Activated B cell treated with CpG ODN at 0.5 μM for 24 hours (primary cell): Measurements from ENCODE around the gene ST6GAL1. TPM values are rescaled to one million over a fixed set of nuclear protein-coding genes. Genes with fewer than 3 reads are reported as not detected.

ENCODE experiments used
- ATAC-seq: fragments of 200-7000 bp; cut with Tn5 transposase; one replicate; pipeline ENCODE4 v1.10.0; 2021; ENCODE audit warnings: low read depth, mild to moderate bottlenecking, moderate library complexity
- CTCF ChIA-PET: fragments of 350-600 bp; sonication (Branson Sonifier 250); formaldehyde crosslinking; loops from one replicate; lab custom pipeline; 2021; ENCODE audit warnings: antibody characterized with exemption; lab: Charles Lee
- POLR2A ChIA-PET: fragments of 350-600 bp; sonication (Branson Sonifier 250); formaldehyde crosslinking; loops from one replicate; lab custom pipeline; 2021; ENCODE audit warnings: antibody characterized with exemption; lab: Charles Lee
- DNase-seq: peaks from one replicate; pipeline ENCODE4 v3.0.0; 2022
- H3K27ac Mint-ChIP-seq: one replicate; pipeline ENCODE4 v1.8.0; 2020; ENCODE audit warnings: mixed read lengths
- H3K27me3 Mint-ChIP-seq: one replicate; pipeline ENCODE4 v1.8.0; 2021; ENCODE audit warnings: mixed read lengths
- H3K36me3 Mint-ChIP-seq: one replicate; pipeline ENCODE4 v1.8.0; 2021; ENCODE audit warnings: low read depth, mixed read lengths
- H3K4me1 Mint-ChIP-seq: one replicate; pipeline ENCODE4 v1.8.0; 2021; ENCODE audit warnings: mixed read lengths
- H3K4me3 Mint-ChIP-seq: one replicate; pipeline ENCODE4 v1.8.0; 2020; ENCODE audit warnings: mild to moderate bottlenecking, mixed read lengths
- H3K9me3 Mint-ChIP-seq: one replicate; pipeline ENCODE4 v1.8.0; 2020; ENCODE audit warnings: mixed read lengths
- intact Hi-C: fragments of 100-400 bp; cut with micrococcal nuclease; formaldehyde crosslinking; loops from one replicate; pipeline ENCODE4 v1.15.1; 2024
- total RNA-seq: library from RNA; stranded (reverse); gene quantifications from 2 replicates; pipeline ENCODE4 v1.2.3, GENCODE V29; 2022
- TF ChIP-seq, protein P1 (sequence below): fragments of 200-600 bp; IDR thresholded peaks from one replicate; pipeline ENCODE4 v1.8.0; 2022; ENCODE audit warnings: antibody characterized with exemption, mild to moderate bottlenecking

The ST6GAL1 gene
- total RNA-seq, 1 donor from 2014 or later, result 328 TPM

DNA sequence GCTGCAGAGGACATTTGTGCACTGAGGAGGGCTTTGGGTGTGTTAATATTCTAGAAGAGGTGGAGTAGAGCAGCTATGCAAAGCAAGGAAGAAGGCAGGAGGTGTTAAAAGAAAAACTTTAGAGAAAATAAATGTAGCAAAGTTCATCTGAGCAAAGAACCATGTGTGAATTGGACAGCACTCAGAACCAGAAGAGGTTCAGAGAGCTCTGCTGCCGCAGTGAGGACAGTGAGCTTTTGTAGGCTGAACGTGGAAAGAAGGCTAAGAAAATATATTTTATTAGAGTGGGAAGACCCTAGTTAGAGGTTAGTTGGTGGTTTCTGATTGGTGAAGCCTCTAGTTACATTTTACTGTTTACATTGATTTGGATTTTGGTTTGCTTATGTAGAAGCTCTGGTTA is 50.7 kb downstream of the ST6GAL1 start:
- H3K36me3 Mint-ChIP-seq, result peaks cover 62% of the 10 kb centered on the region
- H3K9me3 Mint-ChIP-seq, result no peaks in the 10 kb centered on the region
- ChIA-PET CTCF (interaction anchor here (1.0 to 1.7 kb wide), 3 partner anchors 23 to 184 kb away, joined by 4 to 8 read pairs (median 4); no protein-coding TSS in a partner anchor), POLR2A (interaction anchor here (1.0 to 2.4 kb wide), 4 partner anchors 11 to 50 kb away, joined by 3 to 7 read pairs (median 5); partner anchors contain the start of gene ST6GAL1)
- intact Hi-C loops, result no loop called here
- no peaks in the 10 kb centered on the region for H3K27me3 Mint-ChIP-seq
- no peak overlapping the region for H3K4me3 Mint-ChIP-seq
- peak overlapping the region; percentile 47 for H3K27ac Mint-ChIP-seq
- peaks cover 64% of the 10 kb centered on the region for H3K4me1 Mint-ChIP-seq
- TF ChIP-seq, protein P1, sequence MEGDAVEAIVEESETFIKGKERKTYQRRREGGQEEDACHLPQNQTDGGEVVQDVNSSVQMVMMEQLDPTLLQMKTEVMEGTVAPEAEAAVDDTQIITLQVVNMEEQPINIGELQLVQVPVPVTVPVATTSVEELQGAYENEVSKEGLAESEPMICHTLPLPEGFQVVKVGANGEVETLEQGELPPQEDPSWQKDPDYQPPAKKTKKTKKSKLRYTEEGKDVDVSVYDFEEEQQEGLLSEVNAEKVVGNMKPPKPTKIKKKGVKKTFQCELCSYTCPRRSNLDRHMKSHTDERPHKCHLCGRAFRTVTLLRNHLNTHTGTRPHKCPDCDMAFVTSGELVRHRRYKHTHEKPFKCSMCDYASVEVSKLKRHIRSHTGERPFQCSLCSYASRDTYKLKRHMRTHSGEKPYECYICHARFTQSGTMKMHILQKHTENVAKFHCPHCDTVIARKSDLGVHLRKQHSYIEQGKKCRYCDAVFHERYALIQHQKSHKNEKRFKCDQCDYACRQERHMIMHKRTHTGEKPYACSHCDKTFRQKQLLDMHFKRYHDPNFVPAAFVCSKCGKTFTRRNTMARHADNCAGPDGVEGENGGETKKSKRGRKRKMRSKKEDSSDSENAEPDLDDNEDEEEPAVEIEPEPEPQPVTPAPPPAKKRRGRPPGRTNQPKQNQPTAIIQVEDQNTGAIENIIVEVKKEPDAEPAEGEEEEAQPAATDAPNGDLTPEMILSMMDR, result no peak
- no peak for ATAC-seq
- no peak for DNase-seq

DNA sequence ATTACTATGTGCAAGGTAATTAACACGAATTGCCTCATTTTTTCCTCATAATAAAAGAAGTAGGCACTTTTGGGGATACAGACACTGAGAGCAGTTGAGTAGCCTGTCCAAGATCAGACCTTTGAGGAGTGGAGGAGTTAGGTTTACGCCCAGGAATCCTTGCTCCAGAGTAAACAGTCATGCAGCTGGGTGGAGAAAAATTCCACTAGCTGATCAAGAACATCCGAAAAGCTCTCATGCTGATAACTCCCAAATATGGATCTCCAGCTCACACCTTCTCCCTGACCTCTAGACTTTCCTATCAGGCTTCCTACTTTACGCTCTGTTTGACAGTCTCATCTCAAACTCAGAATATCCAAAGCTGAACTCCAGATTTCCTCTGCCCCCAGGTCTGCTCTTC is 53.3 kb downstream of the ST6GAL1 start:
- DNase-seq (no peak), ATAC-seq (no peak)
- intact Hi-C loops, result loop anchor here (2.0 kb wide), 1 partner anchor 13 kb away; no protein-coding TSS in a partner anchor
- CTCF ChIA-PET, result interaction anchor here (0.6 to 0.9 kb wide), 2 partner anchors 52 to 182 kb away, joined by 3 to 4 read pairs; no protein-coding TSS in a partner anchor
- H3K9me3 Mint-ChIP-seq, result no peaks in the 10 kb centered on the region
- POLR2A ChIA-PET, result interaction anchor here (0.6 to 2.4 kb wide), 9 partner anchors 10 to 83 kb away, joined by 3 to 12 read pairs (median 4); partner anchors contain the start of gene ST6GAL1
- H3K4me3 Mint-ChIP-seq, result no peak overlapping the region
- TF ChIP-seq, protein P1, result no peak
- H3K27me3 Mint-ChIP-seq, result no peaks in the 10 kb centered on the region
- peaks cover 45% of the 10 kb centered on the region for H3K36me3 Mint-ChIP-seq
- H3K27ac Mint-ChIP-seq, result peak overlapping the region; percentile 80
- H3K4me1 Mint-ChIP-seq, result peaks cover 82% of the 10 kb centered on the region

DNA sequence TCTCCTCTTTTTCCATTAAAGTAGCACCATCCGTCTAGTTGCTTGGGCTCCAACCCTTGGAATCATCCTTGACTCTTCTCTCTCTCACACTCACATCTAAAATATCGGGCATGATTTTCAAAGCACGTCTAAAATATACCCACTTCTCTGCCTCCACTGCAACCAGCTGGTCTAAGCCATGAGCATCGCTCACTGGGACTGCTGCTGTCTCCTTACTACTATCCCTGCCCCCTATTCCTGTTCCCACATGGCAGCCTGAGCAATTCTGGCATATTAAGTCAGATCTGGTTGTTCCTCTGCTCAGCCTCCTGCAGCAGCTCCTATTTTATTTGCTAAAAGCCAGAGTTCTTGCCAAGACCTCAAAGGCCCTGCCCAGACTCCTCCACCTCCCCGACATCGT is 53.7 kb downstream of the ST6GAL1 start:
- TF ChIP-seq, protein P1, result no peak
- H3K27me3 Mint-ChIP-seq, result no peaks in the 10 kb centered on the region
- peaks cover 43% of the 10 kb centered on the region for H3K36me3 Mint-ChIP-seq
- intact Hi-C loops, result loop anchor here (2.0 kb wide), 1 partner anchor 13 kb away; no protein-coding TSS in a partner anchor
- no peak for DNase-seq
- CTCF ChIA-PET, result interaction anchor here (0.9 kb wide), 1 partner anchor 53 kb away, joined by 3 read pairs; no protein-coding TSS in a partner anchor
- H3K27ac Mint-ChIP-seq, result peak overlapping the region; percentile 80
- POLR2A ChIA-PET, result interaction anchor here (0.6 to 2.4 kb wide), 8 partner anchors 13 to 82 kb away, joined by 3 to 12 read pairs (median 4); partner anchors contain the start of gene ST6GAL1
- no peak for ATAC-seq
- peaks cover 83% of the 10 kb centered on the region for H3K4me1 Mint-ChIP-seq
- no peaks in the 10 kb centered on the region for H3K9me3 Mint-ChIP-seq
- no peak overlapping the region for H3K4me3 Mint-ChIP-seq

DNA sequence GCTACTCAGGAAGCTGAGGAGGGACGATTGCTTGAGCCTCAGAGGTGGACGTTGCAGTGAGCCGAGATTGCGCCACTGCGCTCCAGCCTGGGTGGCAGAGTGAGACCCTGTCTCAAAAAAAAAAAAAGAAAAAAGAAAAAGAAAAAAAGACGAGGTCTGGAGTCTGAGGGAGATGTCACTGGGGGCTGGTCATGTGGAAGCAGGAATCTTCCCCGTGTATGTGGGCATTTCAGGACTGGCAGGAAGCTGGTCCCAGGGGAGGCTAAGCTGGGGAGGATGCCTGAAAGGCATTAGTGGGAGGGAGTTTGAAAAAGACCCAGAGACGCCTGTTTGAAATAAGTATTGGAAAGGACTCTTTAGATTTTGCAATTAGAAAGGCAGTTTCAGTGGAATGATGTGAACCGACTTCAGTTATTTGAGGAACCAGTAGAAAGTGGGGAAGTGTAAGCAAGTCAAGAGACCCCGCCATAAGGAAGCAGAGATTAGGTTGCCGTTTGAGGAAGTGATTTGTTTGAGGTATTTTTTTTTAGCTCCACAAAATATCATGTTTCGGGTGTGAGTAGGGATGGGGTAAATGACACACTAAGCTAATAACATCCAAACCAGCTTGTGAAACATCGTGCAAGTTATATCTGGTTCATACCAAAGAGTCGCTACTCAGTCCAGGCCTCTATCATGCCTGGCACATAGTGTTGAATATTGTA is 55.5 kb downstream of the ST6GAL1 start:
- DNase-seq, result no peak
- peaks cover 91% of the 10 kb centered on the region for H3K4me1 Mint-ChIP-seq
- peaks cover 44% of the 10 kb centered on the region for H3K36me3 Mint-ChIP-seq
- ChIA-PET POLR2A (interaction anchor here (0.6 to 1.9 kb wide), 32 partner anchors 8 to 675 kb away, joined by 3 to 23 read pairs (median 5); partner anchors contain the start of genes EIF4A2 and RPL39L), CTCF (interaction anchor here (0.7 to 1.1 kb wide), 3 partner anchors 27 to 137 kb away, joined by 3 read pairs; no protein-coding TSS in a partner anchor)
- H3K27me3 Mint-ChIP-seq, result no peaks in the 10 kb centered on the region
- TF ChIP-seq, protein P1, result no peak
- peak overlapping the region; percentile 39 for H3K4me3 Mint-ChIP-seq
- peak overlapping the region; percentile 97 for H3K27ac Mint-ChIP-seq
- H3K9me3 Mint-ChIP-seq, result no peaks in the 10 kb centered on the region
- intact Hi-C loops, result loop anchor here (1.0 to 5.0 kb wide), 7 partner anchors 11 to 79 kb away; partner anchors contain the start of gene ST6GAL1
- peak; percentile 82 for ATAC-seq
